Left lung (tissue), 10 donors: ENCODE data around the gene UQCRQ. TPM values are rescaled to one million over a fixed set of nuclear protein-coding genes. Genes with fewer than 3 reads are reported as not detected.
"Not testable (repeated sequence)": the region's sequence is repeated elsewhere in the genome, so short reads cannot be mapped to it uniquely, and the experiment has no call there.

Experiments used
- ATAC-seq: fragments of 200-7000 bp; cut with Tn5 transposase; one replicate; pipeline ENCODE4 v1.9.1; 2020; ENCODE audit warnings: moderate library complexity
- DNase-seq, 4 donors: peaks; one replicate each; pipeline ENCODE4 v3.0.0-alpha.2; 2013 to 2020
- H3K27ac ChIP-seq, 2 donors: fragments of 200-600 bp; sonication (generic) in 1 of 2; one replicate each; pipeline versions ENCODE4 v1.5.0 to v1.8.0; 2020 to 2021
- H3K27me3 ChIP-seq, 2 donors: fragments of 200-600 bp; sonication (generic) in 1 of 2; one replicate each; pipeline versions ENCODE4 v1.5.0 to v1.8.0; 2020 to 2021
- H3K36me3 ChIP-seq, 2 donors: fragments of 200-600 bp; sonication (generic) in 1 of 2; one replicate each; pipeline versions ENCODE4 v1.5.0 to v1.8.0; 2020 to 2021
- H3K4me1 ChIP-seq, 2 donors: fragments of 200-600 bp; one replicate each; pipeline ENCODE4 v1.8.0; 2021
- H3K4me3 ChIP-seq, 2 donors: fragments of 200-600 bp; sonication (generic) in 1 of 2; one replicate each; pipeline versions ENCODE4 v1.5.0 to v1.8.0; 2020 to 2021; ENCODE audit warnings: mild to moderate bottlenecking in 1 of 2
- H3K9me3 ChIP-seq, 2 donors: fragments of 200-600 bp; sonication (generic) in 1 of 2; one replicate each; pipeline versions ENCODE4 v1.5.0 to v1.8.0; 2020 to 2021
- intact Hi-C, 2 donors: fragments of 100-400 bp; cut with DNase I; formaldehyde crosslinking; loops; one replicate each; pipeline versions ENCODE4 v1.11.2 to v1.14.2; 2022
- polyA plus RNA-seq, 6 donors: library from polyadenylated mRNA; unstranded; fragments of 120-200 nt; gene quantifications; one replicate each; pipeline ENCODE4 v1.2.1, GENCODE V29; 2013; ENCODE audit not compliant: insufficient read length in 6 of 6
- total RNA-seq, 2 donors: library from RNA; stranded (reverse); fragmentation: NEBNext Ultra II Directional; extraction: Animal tissue kit (Norgen Biotek cat#: 25700); gene quantifications; one replicate each; pipeline ENCODE4 v1.2.1, GENCODE V29; 2021
- TF ChIP-seq, protein P1 (sequence below), 2 donors: fragments of 200-600 bp; sonication (generic) in 1 of 2; IDR thresholded peaks; one replicate each; pipeline versions ENCODE4 v1.5.0 to v1.8.0; 2021; ENCODE audit warnings: antibody characterized with exemption in 2 of 2
- donor health status: DM: no; HTN: yes; CAD: no.
- donor health status: DM: no; HTN: no; CAD: no.

UQCRQ gene
- total and polyA plus RNA-seq, 8 donors: 130 to 507 (median 168) TPM

DNA sequence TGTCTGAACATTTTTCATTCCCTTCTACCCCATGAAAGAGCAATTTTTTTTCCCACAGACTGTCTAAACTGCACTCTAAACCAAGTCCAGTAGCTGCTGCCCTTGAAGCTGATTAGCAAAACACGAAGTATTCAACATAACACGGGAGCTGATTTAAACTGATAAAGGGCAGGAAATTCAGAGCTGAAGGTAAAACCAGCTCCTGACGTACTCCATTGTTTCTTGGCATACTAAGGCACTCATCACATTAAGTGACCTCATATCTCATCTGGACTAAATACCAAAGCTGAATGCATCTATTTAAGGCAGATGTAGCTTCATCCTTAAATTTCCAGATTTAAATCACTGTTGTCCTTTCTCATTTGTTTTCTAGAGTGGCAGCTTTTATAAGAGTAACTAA, 12.1 kb upstream of the UQCRQ start:
- intact Hi-C loops: no loop called here
- TF ChIP-seq, protein P1, sequence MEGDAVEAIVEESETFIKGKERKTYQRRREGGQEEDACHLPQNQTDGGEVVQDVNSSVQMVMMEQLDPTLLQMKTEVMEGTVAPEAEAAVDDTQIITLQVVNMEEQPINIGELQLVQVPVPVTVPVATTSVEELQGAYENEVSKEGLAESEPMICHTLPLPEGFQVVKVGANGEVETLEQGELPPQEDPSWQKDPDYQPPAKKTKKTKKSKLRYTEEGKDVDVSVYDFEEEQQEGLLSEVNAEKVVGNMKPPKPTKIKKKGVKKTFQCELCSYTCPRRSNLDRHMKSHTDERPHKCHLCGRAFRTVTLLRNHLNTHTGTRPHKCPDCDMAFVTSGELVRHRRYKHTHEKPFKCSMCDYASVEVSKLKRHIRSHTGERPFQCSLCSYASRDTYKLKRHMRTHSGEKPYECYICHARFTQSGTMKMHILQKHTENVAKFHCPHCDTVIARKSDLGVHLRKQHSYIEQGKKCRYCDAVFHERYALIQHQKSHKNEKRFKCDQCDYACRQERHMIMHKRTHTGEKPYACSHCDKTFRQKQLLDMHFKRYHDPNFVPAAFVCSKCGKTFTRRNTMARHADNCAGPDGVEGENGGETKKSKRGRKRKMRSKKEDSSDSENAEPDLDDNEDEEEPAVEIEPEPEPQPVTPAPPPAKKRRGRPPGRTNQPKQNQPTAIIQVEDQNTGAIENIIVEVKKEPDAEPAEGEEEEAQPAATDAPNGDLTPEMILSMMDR (IDR thresholded peaks at IDR 0.05): no peak
- no peak overlapping the region for H3K4me3 ChIP-seq

DNA sequence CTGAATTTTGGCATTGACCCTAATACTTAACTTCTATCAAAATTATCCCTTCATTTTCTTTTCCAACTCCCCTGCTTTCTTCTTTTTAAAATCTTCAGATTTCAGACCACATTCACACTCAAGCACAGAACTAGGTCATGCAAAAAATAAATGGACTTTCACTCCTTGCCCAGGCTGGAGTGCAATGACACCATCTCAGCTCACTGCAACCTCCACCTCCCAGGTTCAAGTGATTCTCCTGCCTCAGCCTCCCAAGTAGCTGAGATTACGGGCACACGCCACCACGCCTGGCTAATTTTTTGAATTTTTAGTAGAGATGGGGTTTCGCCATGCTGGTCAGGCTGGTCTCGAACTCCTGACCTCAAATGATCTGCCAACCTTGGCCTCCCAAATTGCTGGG, 11.4 kb upstream of the UQCRQ start:
- intact Hi-C loops, H3K4me3 ChIP-seq, H3K9me3 ChIP-seq, ATAC-seq, H3K27ac ChIP-seq, H3K36me3 ChIP-seq, DNase-seq, H3K4me1 ChIP-seq, H3K27me3 ChIP-seq: not testable (repeated sequence)

More for the DNA sequence above, 12.1 kb upstream of the UQCRQ start:
- Histone ChIP-seq H3K9me3 (no peaks in the 10 kb centered on the region), H3K4me1 (peaks cover 0 to 4% of the 10 kb centered on the region in 2 donors), H3K27ac (no peak overlapping the region), H3K36me3 (no peaks in the 10 kb centered on the region), H3K27me3 (no peaks in the 10 kb centered on the region)
- ATAC-seq (no peak), DNase-seq (no peak)

DNA sequence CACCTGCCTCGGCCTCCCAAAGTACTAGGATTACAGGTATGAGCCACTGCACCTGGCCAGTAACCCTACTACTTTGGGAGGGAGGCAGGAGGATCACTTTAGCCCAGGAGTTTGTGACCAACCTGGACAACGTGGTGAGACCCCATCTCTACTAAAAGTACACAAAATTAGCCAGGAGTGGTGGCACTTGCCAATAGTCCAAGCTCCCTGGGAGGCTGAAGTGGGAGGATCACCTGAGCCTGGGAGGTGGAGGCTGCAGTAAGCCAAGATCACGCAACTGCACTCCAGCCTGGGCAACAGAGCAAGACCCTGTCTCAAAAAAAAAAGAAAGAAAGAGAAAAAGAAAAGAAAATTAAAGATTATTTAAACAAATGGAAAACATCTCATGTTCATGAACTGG, 10.4 kb upstream of the UQCRQ start:
- DNase-seq: no peak
- H3K27ac ChIP-seq: no peak overlapping the region
- H3K9me3 ChIP-seq: no peaks in the 10 kb centered on the region
- intact Hi-C loops: no loop called here
- no peak overlapping the region for H3K4me3 ChIP-seq
- no peaks in the 10 kb centered on the region for H3K27me3 ChIP-seq
- no peaks in the 10 kb centered on the region for H3K36me3 ChIP-seq
- TF ChIP-seq, protein P1 (IDR thresholded peaks at IDR 0.05): no peak
- no peak for ATAC-seq
- H3K4me1 ChIP-seq: peaks cover 0 to 4% of the 10 kb centered on the region in 2 donors

DNA sequence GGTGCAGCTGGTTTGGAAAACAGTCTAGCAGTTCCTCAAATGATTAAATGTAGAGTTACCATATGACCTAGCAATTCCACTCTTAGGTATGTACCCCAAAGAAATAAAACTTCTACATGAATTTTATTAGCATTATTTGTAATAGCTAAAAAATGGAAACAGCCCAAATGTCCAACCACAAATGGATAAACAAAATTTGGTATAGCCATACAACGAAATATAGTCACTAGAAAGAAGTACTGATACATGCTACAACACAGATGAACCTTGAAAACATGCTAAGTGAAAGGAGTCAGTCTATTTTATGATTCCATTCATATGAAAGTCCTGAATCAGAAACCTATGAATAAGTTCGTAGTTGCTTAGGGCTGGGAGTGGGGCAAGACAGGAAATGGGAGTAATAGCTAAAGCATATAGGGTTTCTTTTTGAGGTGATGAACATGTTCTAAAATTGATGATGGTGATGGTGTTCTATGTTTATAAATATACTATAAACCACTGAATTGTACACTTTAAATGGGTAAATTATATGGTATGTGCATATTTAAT, 6.5 kb upstream of the UQCRQ start:
- Histone ChIP-seq H3K27me3 (no peaks in the 10 kb centered on the region), H3K4me3 (no peak overlapping the region), H3K4me1 (no peaks in the 10 kb centered on the region), H3K36me3 (no peaks in the 10 kb centered on the region), H3K9me3 (no peaks in the 10 kb centered on the region), H3K27ac (no peak overlapping the region)
- TF ChIP-seq, protein P1 (IDR thresholded peaks at IDR 0.05): no peak
- intact Hi-C loops: no loop called here
- DNase-seq (no peak), ATAC-seq (no peak)

DNA sequence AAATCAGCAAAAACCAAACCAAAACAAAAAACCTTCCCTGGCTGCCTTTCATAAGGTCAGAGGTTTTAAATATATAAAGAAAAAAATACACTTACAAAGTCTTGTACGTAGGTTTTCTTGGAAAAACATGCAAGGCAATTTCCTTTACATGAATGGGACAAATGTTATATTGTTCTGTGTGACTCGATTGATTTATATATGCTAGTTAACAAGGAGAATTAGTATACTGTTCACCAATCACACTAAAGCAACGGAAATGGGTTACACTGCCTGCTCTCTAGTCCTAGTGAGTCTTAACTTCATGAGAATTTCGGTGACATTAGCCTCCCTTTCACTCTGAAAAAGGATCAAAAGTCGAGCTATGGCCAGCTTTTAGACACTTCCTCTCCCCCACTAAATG, 5.7 kb upstream of the UQCRQ start:
- no peaks in the 10 kb centered on the region for H3K36me3 ChIP-seq
- DNase-seq (no peak), ATAC-seq (no peak)
- TF ChIP-seq, protein P1 (IDR thresholded peaks at IDR 0.05): no peak
- intact Hi-C loops: no loop called here
- no peak overlapping the region for H3K27ac ChIP-seq
- peaks cover 0 to 6% of the 10 kb centered on the region in 2 donors for H3K4me1 ChIP-seq
- no peaks in the 10 kb centered on the region for H3K9me3 ChIP-seq
- H3K27me3 ChIP-seq: no peaks in the 10 kb centered on the region
- H3K4me3 ChIP-seq: no peak overlapping the region
